NCI-H748 treated with DMSO at 0.1 percent for 48 hours (cell line): ENCODE data around the gene THBS4.

Experiments used
- DNase-seq: peaks from one replicate; lab custom pipeline; 2025; lab: John Stamatoyannopoulos, UW

Gene THBS4

GRCh38 chr5:80116465-80116864, 81.3 kb downstream of the THBS4 start:
- no peak for DNase-seq

- DNase-seq = no peak
Measured at GRCh38 chr5:80117446-80117845, 82.3 kb downstream of the THBS4 start.

- DNase-seq = no peak
Measured at GRCh38 chr5:80119372-80119771, 84.2 kb downstream of the THBS4 start.

- no peak for DNase-seq
Measured at GRCh38 chr5:80122579-80122978, 87.4 kb downstream of the THBS4 start.

GRCh38 chr5:80124121-80124918, 89.2 kb downstream of the THBS4 start:
- no peak for DNase-seq

- DNase-seq = no peak
Measured at GRCh38 chr5:80125022-80125961, 90.1 kb downstream of the THBS4 start.

GRCh38 chr5:80125962-80126480, 90.9 kb downstream of the THBS4 start:
- no peak for DNase-seq

- DNase-seq = no peak
Measured at GRCh38 chr5:80127116-80127552, 92.0 kb downstream of the THBS4 start.

- no peak for DNase-seq
Measured at GRCh38 chr5:80128141-80128540, 93.0 kb downstream of the THBS4 start.

- no peak for DNase-seq
Measured at GRCh38 chr5:80129146-80129545, 94.0 kb downstream of the THBS4 start.
